ENCODE measurements around the gene IGFLR1. TPM values are rescaled to one million over a fixed set of nuclear protein-coding genes. Genes with fewer than 3 reads are reported as not detected.
"Not testable (repeated sequence)": the region's sequence is repeated elsewhere in the genome, so short reads cannot be mapped to it uniquely, and the experiment has no call there.

The IGFLR1 gene
- total RNA-seq, 1 donor from 2014 or later: 30.8 TPM

DNA sequence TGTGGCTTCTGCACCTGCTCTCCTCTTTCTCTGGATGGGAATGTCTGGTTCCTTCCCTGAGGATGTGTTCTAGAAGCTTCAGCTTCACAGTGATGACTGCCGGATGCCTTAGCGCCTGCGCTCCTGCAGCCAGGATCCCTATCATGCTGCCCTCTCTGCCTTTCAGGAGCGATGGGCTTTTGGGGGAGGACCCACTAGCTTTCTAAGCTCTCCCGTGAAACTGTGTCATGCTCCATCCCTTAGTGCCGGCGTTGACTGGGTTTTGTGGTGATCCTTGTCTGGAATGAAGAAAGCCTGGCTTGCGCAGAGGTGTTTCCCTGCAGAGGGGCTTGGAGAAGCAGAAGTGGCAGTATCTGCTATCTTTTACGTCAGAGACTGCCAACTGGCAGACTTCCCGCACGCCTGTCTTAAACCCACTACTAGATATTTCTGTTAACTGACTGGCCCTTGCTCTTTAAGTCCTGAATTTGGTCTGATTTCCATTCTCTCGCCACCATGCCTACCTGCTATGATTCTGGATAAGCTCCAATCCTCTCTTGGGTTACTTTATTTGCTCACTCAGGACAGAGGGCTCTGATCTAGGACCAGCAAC lies 28.3 kb downstream of the IGFLR1 start:
- ATAC-seq: no peak
- DNase-seq (ENCODE audit: low spot score): no peak

DNA sequence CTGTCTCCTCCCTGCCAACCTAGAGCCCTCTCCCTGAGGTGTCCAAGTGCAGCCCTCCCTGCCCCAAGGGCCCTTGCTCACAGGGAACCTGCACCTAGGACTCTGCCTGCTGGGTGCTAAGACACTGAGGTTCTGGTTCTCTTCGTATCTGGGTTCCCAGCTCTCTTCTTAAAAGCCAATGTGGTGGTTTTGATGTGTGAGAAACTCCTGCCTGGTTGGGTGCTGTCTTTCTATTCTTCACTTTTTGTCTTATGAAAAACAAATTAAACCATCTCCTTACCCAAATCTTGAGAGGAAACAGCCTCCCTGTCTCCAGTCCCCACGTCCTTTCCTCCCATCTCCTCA lies 28.8 kb downstream of the IGFLR1 start:
- no peak for DNase-seq (ENCODE audit: low spot score)
- ATAC-seq: no peak

DNA sequence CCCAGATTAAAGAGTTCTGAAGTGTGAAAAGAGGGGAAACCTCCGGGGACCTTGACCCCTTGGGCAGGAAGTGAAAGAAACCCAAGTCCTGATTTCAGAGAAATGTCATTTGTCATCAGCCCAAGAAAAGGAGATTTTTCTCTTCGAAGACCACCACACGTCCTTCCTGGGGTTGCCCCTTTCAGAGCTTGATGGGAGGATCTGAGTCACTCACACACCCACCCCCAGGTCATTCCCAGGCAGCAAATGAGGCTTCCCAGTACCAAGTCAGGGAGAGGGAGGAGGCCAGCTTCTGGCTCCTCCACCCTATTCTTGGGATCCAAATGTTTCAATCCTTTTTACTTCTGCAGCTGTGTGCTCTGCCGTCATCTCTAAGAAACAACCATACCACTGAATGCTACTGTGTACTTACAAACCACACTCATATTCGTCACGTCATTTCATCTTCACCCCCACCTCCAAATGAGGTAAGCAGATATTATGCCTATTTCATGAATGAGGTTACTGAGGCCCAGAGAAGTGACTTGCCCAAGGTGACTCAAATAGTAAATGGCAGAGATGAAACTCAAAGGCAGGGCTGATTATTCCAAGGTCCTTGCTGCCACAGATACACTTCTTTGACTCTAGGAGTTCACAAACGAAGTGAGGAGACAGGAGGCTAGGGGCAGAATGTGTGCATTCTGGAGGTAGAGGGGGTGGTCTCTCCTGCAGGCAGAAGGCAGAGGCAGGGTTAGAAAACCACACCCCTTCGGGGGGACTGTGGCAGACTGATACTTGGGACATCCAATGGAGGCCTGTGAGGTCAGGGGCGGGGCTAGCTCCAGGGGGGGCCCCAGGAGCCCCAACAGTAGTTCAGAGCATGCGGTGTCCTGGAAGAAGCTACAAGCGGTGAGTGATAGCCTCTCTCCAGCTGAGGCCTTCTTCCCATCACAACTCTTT lies 29.4 kb downstream of the IGFLR1 start:
- DNase-seq (ENCODE audit: low spot score): no peak

DNA sequence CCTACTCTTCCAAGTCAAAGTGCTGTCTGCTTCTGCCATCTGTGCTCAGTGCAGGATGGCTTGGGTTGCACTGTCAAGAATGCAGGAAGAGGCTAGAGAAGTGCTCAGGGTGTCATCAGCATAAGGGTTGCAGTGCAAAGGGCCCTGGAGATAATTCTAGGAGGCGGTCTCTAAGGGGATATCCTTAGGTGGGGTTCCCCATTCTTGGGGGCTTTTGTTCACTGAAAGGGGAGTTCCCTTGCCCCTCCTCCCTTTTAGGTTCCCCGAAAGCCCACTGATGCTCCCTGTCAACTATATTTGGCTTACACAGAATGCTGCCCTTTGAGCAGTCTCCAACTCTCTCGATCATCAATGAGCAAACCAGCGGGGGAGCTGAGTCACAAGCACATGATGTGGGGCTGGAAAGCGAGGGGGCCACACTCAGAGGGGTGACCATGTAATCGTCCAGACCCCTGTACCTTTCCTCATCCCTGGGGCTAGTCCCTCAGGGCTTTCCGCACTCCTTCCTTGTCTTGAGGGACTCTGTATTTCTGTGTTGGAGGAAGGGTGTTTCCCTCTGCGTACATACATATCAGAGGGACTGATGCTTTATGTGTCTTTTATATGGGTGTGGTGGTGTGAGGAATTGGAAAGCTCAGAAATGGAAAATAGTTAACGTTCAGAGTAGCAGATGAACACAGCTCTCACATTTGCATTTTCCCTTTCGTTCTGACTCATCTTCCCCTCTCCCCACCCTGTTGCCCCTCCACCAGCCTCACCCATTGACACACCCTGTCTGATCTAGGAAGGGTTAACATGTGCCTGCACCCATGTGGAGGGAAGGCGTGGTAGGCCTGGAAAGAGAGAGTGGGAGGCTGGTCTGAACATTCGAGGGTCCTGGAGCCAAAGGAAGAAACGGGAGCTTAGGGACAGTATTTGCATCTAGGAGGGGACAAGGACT lies 31.2 kb downstream of the IGFLR1 start:
- ATAC-seq (no peak), DNase-seq (ENCODE audit: low spot score) (no peak)

More for the DNA sequence above, 29.4 kb downstream of the IGFLR1 start:
- no peak for ATAC-seq

DNA sequence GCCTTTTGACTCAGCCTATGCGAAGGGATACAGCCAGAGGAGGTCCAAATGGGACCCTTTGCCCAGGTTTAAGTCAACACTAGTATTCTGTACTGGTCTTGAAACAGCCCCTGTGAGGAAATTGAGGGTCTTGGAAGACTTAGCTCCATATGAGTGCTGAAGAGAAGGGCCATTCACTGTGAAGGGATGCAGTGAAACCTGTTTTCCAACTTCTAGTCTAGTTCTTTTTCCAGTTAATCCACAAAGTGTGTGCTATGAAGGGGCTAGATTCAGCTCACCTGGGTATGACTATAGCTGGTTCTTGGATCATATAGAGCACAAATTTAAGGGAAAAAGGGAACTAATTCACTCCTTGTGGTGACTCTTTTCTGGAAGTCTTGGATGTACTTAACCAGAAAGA lies 33.9 kb downstream of the IGFLR1 start:
- ATAC-seq (no peak), DNase-seq (ENCODE audit: low spot score) (no peak)

DNA sequence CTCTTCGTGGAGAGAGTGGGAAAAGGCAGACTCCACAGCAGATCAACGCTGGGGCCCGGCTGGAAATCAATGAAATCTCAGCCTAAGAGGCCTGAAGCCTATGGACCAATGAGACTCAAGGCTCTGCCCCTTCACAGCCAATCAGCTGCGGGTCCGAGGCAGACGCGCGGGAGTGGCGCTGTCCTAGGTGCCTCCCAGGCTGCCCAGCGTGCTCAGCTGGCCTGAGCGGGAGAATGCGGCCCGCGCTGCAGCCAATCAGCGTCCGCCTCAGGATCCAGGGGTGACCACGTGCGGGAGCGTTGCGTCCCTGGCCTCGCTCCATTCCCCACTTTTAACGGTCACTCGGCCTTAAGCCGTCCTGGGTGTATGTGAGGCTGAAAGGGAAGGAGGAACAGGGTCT lies 38.0 kb downstream of the IGFLR1 start, which contains the start of gene ZBTB32:
TSS of gene ZBTB32 (plus strand) at position 341 of the 400 bp plus-strand sequence. CDS start 10,069 bp downstream, outside the sequence.
- DNase-seq (ENCODE audit: low spot score) (no peak), ATAC-seq (no peak)

DNA sequence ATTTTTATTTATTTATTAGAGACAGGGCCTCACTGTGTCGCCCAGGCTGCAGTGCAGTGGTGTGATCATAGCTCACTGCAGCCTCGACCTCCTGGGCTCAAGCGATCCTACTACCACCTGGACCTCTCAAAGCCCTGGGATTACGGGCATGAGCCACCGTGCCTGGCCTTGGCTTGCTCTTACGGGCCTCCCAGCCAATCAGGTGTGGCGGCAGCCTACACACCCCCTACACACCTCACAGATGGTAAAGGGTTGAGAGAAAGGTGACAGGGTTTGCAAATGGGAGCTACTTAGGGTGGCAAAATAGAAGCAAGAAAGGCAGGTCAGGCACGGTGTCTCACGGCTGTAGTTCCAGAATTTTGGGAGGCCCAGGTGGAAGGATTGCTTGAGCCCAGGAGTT lies 38.9 kb downstream of the IGFLR1 start:
- no peak for DNase-seq (ENCODE audit: low spot score)

DNA sequence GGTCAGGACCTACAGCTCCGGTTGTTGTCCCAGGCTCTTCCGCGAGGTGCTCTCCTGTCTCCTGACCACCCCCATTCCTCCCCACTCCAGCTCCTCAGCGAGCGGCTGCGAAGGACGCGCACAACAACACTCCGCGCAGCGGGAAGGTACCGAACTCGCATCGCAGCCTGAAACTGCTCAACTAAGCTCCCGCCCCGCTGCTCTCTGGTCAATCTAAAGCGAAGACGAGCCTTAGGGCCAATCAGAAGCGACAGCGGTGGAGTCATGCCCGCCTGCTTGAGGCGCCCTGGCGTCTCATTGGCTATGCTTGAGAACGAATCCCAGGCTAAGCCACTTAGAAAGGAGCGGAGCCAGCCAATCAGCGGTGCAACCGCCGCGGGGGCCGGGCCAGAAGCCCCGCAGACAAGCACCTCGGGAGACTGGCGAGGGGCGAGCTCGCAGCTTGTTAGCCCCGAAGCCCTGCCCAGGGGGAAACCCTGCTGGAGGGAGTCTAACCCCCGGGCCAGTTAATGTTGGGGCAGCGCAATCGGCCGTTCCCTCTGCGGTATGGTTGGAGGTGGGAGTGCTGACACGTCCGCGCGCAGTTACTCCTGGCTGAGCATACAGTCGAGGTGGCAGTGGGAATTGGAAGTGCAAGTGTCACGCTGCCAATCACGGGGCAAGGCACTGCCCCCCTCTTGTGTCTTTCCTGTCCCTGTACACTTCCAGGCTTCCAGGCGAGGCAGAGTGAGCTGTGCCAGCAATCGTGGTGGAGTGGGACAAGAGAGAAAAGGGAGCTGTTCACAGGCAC lies 39.8 kb downstream of the IGFLR1 start:
- DNase-seq (ENCODE audit: low spot score): peak; percentile 94
- peak; percentile 99 for ATAC-seq

More for the DNA sequence above, 38.9 kb downstream of the IGFLR1 start:
- ATAC-seq: no peak

DNA sequence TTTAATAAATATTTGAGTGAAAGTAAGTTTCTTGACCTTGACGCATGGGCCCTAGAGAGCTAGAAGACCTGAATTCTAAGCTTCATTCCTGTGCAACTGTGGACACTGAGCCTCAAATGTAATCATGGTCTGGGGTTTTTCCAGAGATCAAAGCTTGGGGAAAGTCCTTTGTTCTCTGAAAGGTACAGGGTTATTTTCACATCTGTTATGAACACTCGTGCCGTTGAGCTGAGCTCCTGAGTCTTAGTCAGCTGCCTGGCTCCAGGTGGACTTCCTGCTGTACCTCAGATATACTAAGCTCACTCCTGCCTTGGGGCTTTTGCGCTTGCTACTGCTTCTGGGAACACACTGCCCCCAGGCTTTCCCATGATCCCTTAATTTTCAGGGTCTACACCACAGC lies 45.4 kb downstream of the IGFLR1 start:
- ATAC-seq (no peak), DNase-seq (ENCODE audit: low spot score) (no peak)

DNA sequence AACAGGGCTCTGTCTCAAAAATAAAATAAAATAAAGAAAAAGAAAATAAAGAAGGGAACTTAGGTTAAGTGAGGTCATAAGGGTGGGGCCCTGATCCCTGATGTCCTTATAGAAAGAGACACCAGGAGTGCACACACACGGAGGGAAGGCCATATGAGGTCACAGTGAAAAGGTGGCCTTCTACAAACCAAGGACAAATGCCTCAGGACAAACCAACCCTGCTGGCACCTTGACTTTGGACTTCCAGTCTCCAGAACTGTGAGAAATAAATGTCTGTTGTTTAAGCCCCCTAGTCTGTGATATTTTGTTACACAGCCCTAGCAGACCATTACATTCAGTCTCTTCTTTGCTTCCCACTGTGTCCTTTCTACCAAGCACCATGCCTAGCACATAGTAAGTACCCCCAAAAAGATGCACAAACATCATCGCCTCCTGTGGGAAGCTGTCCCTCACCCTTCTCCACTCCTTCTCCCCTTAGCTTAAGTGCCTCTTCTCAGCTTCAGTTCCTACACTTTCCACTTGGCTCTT lies 46.3 kb downstream of the IGFLR1 start:
- no peak for DNase-seq (ENCODE audit: low spot score)
- no peak for ATAC-seq

DNA sequence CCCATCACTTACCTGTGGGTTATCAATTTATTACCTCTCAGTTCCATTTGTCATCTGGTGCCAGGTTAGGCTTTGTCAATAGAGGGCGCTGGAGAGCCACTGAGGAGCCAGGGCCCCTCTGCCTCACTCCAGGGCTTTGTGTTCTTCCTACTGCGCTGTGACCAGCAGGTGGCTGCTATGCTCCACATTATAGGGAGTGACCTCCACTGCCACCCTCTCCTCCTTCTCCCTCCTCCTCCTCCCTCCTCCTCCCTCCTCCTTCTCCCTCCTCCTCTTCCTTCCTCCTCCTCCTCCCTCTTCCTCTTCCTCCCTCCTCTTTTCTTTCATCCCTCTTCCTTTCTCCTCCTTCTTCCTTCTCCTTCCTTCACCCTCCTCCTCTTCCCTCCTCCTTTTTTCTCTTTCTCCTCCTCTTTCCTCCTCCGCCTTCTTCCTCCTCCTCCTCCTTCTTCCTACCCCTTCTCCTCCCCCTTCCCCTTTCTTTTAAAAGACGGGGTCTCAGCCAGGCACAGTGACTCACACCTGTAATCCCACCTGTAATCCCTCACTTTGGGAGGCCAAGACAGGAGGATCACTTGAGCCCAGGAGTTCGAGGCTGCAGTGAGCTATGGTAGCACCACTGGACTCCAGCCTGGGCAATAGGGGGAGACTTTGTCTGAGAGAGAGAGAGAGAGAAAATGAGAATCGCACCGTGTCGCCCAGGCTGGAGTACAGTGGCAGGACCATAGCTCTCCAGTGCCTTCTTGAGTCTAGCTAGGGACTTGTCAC lies 48.2 kb downstream of the IGFLR1 start:
- DNase-seq (ENCODE audit: low spot score) (peak; percentile 87), ATAC-seq (peak; percentile 100)

DNA sequence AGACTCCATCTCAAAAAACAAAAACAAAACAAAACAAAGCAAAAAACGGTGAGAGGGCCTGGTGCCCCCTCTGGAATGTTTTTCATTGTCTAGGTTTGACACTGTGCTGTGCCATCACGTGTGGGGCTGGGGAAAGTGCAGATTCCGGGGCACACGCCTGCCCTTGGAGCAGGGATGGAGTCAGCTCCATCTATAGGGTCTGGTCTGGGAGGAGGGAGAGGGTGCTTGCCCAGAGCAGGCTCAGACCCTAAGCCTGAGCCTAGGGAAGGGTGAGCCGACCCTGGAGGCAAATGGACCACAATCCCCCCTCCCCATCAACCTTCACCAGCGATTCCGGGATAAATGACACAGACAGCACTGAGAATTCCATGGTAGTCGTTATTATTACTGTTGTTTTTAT lies 48.8 kb downstream of the IGFLR1 start:
- DNase-seq (ENCODE audit: low spot score): no peak
- peak; percentile 5 for ATAC-seq

DNA sequence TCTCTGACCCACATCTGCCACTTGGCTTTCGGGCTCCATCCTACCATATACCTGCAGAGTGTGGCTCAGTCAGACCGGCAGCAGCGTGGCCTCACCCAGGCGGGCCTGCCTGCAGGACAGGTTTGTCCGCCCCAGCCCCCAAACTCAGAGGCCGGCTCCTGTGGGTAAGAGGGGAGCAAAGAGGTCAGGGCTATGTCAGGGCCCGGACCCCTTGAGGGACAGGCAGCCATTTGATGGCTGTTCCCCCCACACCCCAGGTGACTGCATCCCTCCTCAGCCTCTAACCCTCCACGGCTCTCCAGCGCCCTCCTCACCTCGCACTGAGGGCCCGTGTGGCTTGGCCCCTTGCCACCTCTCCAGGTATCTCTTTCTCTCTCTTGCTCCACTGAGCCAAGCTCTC lies 50.2 kb downstream of the IGFLR1 start:
- ATAC-seq (no peak), DNase-seq (ENCODE audit: low spot score) (no peak)

DNA sequence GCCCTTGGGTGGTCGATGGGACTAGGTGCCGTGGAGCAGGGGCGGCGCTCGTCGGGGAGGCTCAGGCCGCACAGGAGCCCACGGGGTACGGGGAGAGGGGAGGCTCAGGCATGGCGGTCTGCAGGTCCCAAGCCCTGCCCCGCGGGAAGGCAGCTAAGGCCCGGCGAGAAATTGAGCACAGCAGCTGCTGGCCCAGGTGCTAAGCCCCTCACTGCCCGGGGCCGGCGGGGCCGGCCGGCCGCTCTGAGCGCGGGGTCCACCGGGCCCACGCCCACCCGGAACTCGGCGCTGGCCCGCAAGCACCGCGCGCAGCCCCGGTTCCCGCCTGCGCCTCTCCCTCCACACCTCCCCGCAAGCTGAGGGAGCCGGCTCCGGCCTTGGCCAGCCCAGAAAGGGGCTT lies 51.1 kb downstream of the IGFLR1 start:
- not testable (repeated sequence) for DNase-seq (ENCODE audit: low spot score); ATAC-seq

DNA sequence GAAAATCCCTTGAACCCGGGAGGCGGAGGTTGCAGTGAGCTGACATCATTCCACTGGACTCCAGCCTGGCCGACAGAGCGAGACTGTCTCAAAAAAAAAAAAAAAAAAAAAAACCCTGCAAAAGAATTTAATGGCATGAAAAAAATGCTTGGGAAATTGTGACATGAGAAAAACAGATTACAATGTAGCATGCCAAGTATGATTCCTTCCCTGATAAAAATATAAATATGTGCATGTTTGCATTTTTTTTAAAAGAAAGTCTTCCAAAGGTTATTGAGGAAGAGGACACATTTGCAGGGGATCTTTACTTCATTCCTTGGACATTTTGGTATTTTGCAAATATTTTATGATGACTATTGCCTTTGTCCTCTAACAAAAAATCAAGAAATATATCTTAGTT lies 52.4 kb downstream of the IGFLR1 start:
- DNase-seq (ENCODE audit: low spot score): no peak
- ATAC-seq: no peak
